D721Med (cell line): ENCODE data around the gene U2AF2.

Experiments used
- DNase-seq: peaks from one replicate; pipeline ENCODE4 v3.0.0; 2011; ENCODE audit warnings: low spot score; ENCODE audit not compliant: insufficient read length
- FAIRE-seq: peaks from 2 replicates; lab custom pipeline; 2011; peaks lifted over from hg19 to GRCh38; lab: Jason Lieb, UNC
- CTCF ChIP-seq: IDR thresholded peaks from 2 replicates; pipeline ENCODE4 v1.5.1; 2012; ENCODE audit warnings: mild to moderate bottlenecking, control low read depth; ENCODE audit not compliant: insufficient read depth; ENCODE audit errors: missing control alignments

Gene U2AF2

GRCh38 chr19:55688422-55689218, 33.8 kb downstream of the U2AF2 start:
- DNase-seq (no peak), FAIRE-seq (no peak)
- no peak for TF ChIP-seq CTCF

- DNase-seq, result no peak
- no peak for TF ChIP-seq CTCF
- no peak for FAIRE-seq
These were observed 34.7 kb downstream of the U2AF2 start for GRCh38 chr19:55689411-55690108.

- no peak for DNase-seq
- FAIRE-seq, result no peak
- no peak for TF ChIP-seq CTCF
These were observed 35.4 kb downstream of the U2AF2 start for GRCh38 chr19:55690109-55690768.

- no peak for DNase-seq
- no peak for TF ChIP-seq CTCF
- FAIRE-seq, result no peak
These were observed 36.1 kb downstream of the U2AF2 start for GRCh38 chr19:55690769-55691545.

GRCh38 chr19:55691561-55692481, 37.0 kb downstream of the U2AF2 start:
- no peak for TF ChIP-seq CTCF
- FAIRE-seq (no peak), DNase-seq (no peak)

GRCh38 chr19:55692681-55693081, 37.8 kb downstream of the U2AF2 start:
- DNase-seq (no peak), FAIRE-seq (no peak)
- no peak for TF ChIP-seq CTCF
